Bladder microvascular endothelial cell (primary cell): Measurements from ENCODE around the gene HTR7. TPM values are rescaled to one million over a fixed set of nuclear protein-coding genes. Genes with fewer than 3 reads are reported as not detected.

Experiments used
- total RNA-seq: library from RNA; depleted of rRNA; stranded (reverse); fragments of >200 nt; gene quantifications from 2 replicates; pipeline ENCODE4 v1.2.3, GENCODE V29; 2014

The HTR7 gene
- total RNA-seq = under 0.01 and 0.19 TPM in 2 replicates

GRCh38 chr10:90857635-90858460 lies at the start of gene HTR7:
TSS of gene HTR7 (minus strand) at chr10:90858039. CDS start at chr10:90857671, 368 bp downstream.

GRCh38 chr10:90871766-90872647 lies 14.2 kb upstream of the HTR7 start, which contains the start of gene RPP30:
TSS of gene RPP30 (plus strand) at chr10:90871974. CDS start at chr10:90871987, 13 bp downstream.

Other genes starting within 250 kb of the HTR7 start
- 29.8 and 30.6 TPM in 2 replicates for gene RPP30, start 13.9 kb upstream of the HTR7 start, total RNA-seq
- 240 and 1,685 TPM in 2 replicates for gene ANKRD1, start 63.0 kb upstream of the HTR7 start, total RNA-seq